ENCODE data around the gene ITPK1. TPM values are rescaled to one million over a fixed set of nuclear protein-coding genes. Genes with fewer than 3 reads are reported as not detected.

ITPK1 gene
- total RNA-seq, 4 donors from 2014 or later: 132 to 172 (median 157) TPM

DNA sequence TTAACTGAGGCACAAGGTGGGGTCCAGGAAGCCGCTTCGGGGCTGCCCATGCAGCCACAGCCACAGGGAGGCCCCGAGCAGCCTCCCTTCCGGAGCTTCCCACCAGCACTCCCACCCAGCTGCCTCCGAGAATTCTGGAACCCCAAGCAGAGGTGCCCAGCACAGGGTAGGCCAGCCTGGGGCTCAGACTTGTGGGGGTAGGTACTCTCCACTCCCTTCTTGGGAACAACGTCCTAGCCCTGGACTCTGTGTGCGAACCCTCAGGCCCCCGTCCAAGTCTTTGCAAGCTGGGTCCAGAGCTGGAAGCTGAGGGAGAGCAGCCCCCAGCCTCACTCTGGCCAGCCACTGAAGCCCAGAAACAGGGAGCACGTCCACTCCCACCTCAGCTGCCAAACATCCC is 16.1 kb downstream of the ITPK1 start:
- no peaks in the 10 kb centered on the region for H3K9me3 ChIP-seq
- peaks cover 4 to 26% (median 9%) of the 10 kb centered on the region in 4 donors for H3K4me1 ChIP-seq
- DNase-seq: no peak
- no peak overlapping the region for H3K4me3 ChIP-seq
- no peaks in the 10 kb centered on the region for H3K36me3 ChIP-seq
- H3K27me3 ChIP-seq: no peaks in the 10 kb centered on the region
- no peak for TF ChIP-seq CTCF (IDR thresholded peaks at IDR 0.05)
- TF ChIP-seq POLR2A (IDR thresholded peaks at IDR 0.05): no peak
- no peak overlapping the region for H3K27ac ChIP-seq

DNA sequence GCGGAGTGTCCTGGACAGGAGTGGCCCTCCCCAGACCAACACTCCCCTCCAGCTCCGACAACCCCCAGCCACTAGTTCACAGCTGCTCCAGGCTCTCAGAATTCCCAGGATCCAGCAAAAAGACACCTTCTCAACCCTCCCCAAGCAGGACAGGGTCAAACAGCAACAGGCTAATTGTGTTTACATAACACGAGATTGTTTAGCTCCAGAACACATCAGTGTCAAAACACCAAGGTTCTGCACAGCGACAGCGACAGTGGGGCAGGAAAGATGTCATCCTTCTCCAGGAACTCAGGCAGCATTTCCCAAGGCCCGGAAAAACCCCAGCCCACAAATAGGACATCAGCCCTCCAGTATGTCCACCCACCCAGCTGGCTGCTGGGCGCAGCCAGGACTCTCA is 16.5 kb downstream of the ITPK1 start:
- DNase-seq: no peak
- H3K27ac ChIP-seq: no peak overlapping the region
- no peaks in the 10 kb centered on the region for H3K36me3 ChIP-seq
- TF ChIP-seq POLR2A (IDR thresholded peaks at IDR 0.05) (no peak), CTCF (IDR thresholded peaks at IDR 0.05) (no peak)
- no peak overlapping the region for H3K4me3 ChIP-seq
- no peaks in the 10 kb centered on the region for H3K9me3 ChIP-seq
- H3K4me1 ChIP-seq: peaks cover 4 to 21% (median 6%) of the 10 kb centered on the region in 4 donors
- H3K27me3 ChIP-seq: no peaks in the 10 kb centered on the region

DNA sequence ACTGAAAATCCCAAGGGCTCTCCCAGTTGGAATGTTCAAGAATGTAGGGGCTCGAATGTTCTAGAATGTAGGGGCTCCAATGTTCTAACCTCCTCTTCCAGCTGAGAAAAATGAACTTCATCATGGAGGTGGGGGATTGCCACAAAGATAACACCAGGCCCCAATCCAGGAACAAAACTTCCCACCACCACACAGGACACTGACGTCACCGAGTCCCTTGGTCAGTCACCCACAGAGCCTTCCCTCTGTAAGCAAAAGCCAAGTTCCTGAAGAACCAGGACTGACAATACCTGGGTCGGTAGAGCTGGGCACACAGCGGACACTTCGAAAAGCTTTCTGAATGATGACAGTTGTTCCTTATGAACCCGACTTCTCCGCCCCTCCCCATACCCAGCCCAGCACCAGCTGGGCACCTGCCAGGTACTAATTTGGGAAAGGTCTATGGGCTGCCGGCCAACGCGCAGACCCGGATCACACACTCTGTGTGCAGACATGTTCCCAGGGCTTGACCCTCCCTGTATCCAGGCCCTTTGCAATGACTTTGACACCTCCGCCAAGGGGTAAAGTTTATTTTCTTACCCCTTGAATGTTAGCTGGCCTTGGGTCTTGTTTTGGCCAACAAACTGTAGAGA is 18.9 kb downstream of the ITPK1 start:
- no peaks in the 10 kb centered on the region for H3K36me3 ChIP-seq
- no peaks in the 10 kb centered on the region for H3K27me3 ChIP-seq
- no peak for DNase-seq
- TF ChIP-seq CTCF (IDR thresholded peaks at IDR 0.05) (no peak), POLR2A (IDR thresholded peaks at IDR 0.05) (no peak)
- H3K4me1 ChIP-seq: peaks cover 0 to 4% (median 0%) of the 10 kb centered on the region in 4 donors
- no peak overlapping the region for H3K27ac ChIP-seq
- H3K9me3 ChIP-seq: no peaks in the 10 kb centered on the region
- H3K4me3 ChIP-seq: no peak overlapping the region

- DNase-seq: no peak
- Histone ChIP-seq H3K36me3 (no peaks in the 10 kb centered on the region), H3K4me3 (no peak overlapping the region), H3K9me3 (no peaks in the 10 kb centered on the region), H3K27ac (no peak overlapping the region), H3K27me3 (no peaks in the 10 kb centered on the region), H3K4me1 (peaks cover 0 to 11% (median 0%) of the 10 kb centered on the region in 4 donors)
- TF ChIP-seq CTCF (IDR thresholded peaks at IDR 0.05): no peak
- TF ChIP-seq POLR2A (IDR thresholded peaks at IDR 0.05): no peak
Measured at GRCh38 chr14:93095742-93096510, 19.8 kb downstream of the ITPK1 start.

DNA sequence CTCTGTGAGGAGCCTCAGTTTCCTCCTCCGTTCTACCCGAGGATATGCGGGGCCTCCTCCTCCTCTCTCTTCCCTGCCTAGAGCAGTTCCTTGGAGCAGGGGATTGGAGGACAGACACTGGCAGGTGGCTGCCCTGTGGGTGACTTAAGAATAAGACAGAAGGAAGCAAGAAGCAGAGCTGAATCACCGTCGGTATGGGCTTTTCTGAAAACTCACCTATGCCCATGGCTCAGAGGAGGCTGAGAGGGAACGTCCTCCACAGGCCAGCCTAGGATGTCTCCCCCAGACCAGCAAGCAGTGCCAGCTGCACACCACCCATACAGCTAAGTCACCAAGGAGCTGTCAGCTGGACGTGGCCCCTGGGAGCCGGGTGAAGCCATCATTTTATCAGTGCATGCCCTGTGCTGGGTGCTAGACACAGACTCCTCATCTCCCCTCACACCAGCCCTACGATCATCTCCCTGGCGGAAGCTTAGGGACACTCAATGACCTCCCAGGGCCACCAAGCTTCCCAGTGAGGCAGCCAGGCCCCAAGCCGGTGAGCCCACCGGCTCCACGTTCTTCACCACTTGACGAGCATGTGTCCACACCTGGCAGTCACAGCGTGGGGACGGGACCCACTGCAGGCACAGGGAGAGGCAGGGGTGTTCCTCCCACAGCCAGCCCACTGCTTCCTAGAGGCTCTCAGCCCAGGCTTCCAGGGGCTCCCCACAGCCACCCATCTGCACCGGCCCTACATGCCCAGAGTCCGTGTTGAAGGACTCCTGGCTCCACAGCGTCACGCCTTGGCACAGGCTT is 21.4 kb downstream of the ITPK1 start:
- Histone ChIP-seq H3K27me3 (no peaks in the 10 kb centered on the region), H3K4me1 (peaks cover 0 to 17% (median 0%) of the 10 kb centered on the region in 4 donors), H3K27ac (no peak overlapping the region), H3K36me3 (no peaks in the 10 kb centered on the region), H3K4me3 (no peak overlapping the region), H3K9me3 (no peaks in the 10 kb centered on the region)
- DNase-seq: no peak
- no peak for TF ChIP-seq POLR2A (IDR thresholded peaks at IDR 0.05)
- TF ChIP-seq CTCF (IDR thresholded peaks at IDR 0.05): no peak
